MG63 (cell line): ENCODE results near the gene SPATA21. TPM values are rescaled to one million over a fixed set of nuclear protein-coding genes. Genes with fewer than 3 reads are reported as not detected.
A peak's percentile ranks its signal among the peaks of the same experiment; 100 is the strongest.

Experiments
- DNase-seq: peaks from one replicate; pipeline ENCODE4 v3.0.0-alpha.2; 2020
- H3K27me3 ChIP-seq: fragments of 250-450 bp; sonication (Bioruptor Pico); 2 replicates; pipeline ENCODE4 v1.5.1; 2020; ENCODE audit warnings: mild to moderate bottlenecking, moderate library complexity
- H3K36me3 ChIP-seq: fragments of 250-450 bp; sonication (Bioruptor Pico); 2 replicates; pipeline ENCODE4 v1.5.1; 2020; ENCODE audit warnings: mild to moderate bottlenecking, moderate library complexity
- H3K4me3 ChIP-seq: fragments of 250-450 bp; sonication (Bioruptor Pico); 2 replicates; pipeline ENCODE4 v1.5.1; 2020; ENCODE audit warnings: mild to moderate bottlenecking, moderate library complexity
- H3K9me3 ChIP-seq: fragments of 250-450 bp; sonication (Bioruptor Pico); 2 replicates; pipeline ENCODE4 v1.5.1; 2020; ENCODE audit warnings: mild to moderate bottlenecking, moderate library complexity
- total RNA-seq: library from RNA; depleted of rRNA; stranded (reverse); fragments of >200 nt; shearing (Covaris generic); gene quantifications from 2 replicates; pipeline ENCODE4 v1.2.3, GENCODE V29; 2014; ENCODE audit warnings: low replicate concordance

The SPATA21 gene
- total RNA-seq, 1 experiment from 2014 or later = not detected

- Histone ChIP-seq H3K4me3 (peak overlapping the region; percentile 85), H3K36me3 (peaks cover 21% of the 10 kb centered on the region), H3K27me3 (no peaks in the 10 kb centered on the region), H3K9me3 (no peaks in the 10 kb centered on the region)
- no peak for DNase-seq
These were observed 2.9 kb upstream of the SPATA21 start for GRCh38 chr1:16440131-16440469.

GRCh38 chr1:16438924-16439323 is 1.7 kb upstream of the SPATA21 start:
- H3K9me3 ChIP-seq = no peaks in the 10 kb centered on the region
- no peak for DNase-seq
- H3K27me3 ChIP-seq = no peaks in the 10 kb centered on the region
- no peak overlapping the region for H3K4me3 ChIP-seq
- H3K36me3 ChIP-seq = peaks cover 10% of the 10 kb centered on the region

DNA sequence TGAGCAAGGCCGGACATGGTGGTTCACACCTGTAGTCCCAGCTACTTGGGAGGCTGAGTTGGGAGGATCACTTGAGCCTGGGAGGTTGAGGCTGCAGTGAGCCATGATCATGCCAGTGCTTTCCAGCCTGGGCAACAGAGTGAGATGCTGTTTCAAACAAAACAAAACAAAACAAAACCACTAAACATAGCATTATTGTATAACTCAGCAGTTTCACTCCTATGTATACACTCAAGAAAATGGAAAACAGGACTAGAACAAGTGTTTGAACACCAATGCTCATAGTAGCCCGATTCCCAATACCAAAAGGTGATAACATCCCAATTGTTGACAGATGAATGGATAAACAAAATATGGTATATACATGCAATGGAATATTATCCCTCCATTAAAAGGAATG is 1.3 kb upstream of the SPATA21 start:
- no peak overlapping the region for H3K4me3 ChIP-seq
- no peaks in the 10 kb centered on the region for H3K9me3 ChIP-seq
- DNase-seq = no peak
- H3K27me3 ChIP-seq = no peaks in the 10 kb centered on the region
- peaks cover 6% of the 10 kb centered on the region for H3K36me3 ChIP-seq

DNA sequence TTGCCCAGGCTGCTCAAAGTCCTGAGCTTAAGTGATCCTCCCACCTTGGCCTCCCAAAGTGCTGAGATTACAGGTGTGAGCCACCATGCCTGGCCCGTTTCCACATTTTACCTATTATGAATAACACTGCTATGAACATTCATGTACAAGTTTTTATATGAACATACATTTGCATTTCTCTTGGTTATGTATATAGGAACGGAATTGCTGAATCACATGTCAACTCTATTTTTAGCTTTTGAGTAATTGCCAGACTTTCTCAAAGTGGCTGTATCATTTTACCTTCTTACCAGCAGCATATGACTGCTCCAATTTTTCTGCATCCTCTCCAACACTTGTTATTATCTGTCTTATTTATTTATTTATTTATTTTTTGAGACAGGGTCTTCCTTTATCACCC is 2.7 kb downstream of the SPATA21 start:
- no peak for DNase-seq
- no peaks in the 10 kb centered on the region for H3K36me3 ChIP-seq
- no peaks in the 10 kb centered on the region for H3K27me3 ChIP-seq

GRCh38 chr1:16434007-16434406 is 3.2 kb downstream of the SPATA21 start:
- no peak for DNase-seq
- Histone ChIP-seq H3K4me3 (no peak overlapping the region), H3K9me3 (no peaks in the 10 kb centered on the region), H3K27me3 (no peaks in the 10 kb centered on the region), H3K36me3 (no peaks in the 10 kb centered on the region)

More for the DNA sequence above, 2.7 kb downstream of the SPATA21 start:
- Histone ChIP-seq H3K9me3 (no peaks in the 10 kb centered on the region), H3K4me3 (no peak overlapping the region)

DNA sequence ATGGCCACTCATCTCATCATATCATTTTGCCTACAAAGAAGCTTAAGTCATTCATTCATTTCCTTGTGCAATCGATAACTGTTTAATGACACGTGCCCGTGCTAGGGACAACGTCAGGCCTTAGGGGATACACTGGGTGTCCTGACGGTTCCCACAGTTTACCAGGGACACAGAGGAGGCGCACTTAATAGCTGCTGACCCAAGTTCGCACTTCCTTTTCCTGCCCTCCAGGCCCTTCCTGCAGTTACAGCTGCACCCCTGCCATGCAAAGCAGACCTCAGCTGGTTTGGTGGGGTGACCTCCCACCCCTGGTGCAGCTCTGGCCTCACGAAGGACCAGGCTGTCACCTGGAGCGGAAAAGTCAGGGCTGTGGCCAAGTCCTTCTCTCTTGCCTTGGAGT is 4.2 kb downstream of the SPATA21 start:
- no peaks in the 10 kb centered on the region for H3K36me3 ChIP-seq
- no peak overlapping the region for H3K4me3 ChIP-seq
- no peaks in the 10 kb centered on the region for H3K9me3 ChIP-seq
- no peaks in the 10 kb centered on the region for H3K27me3 ChIP-seq
- no peak for DNase-seq

GRCh38 chr1:16430606-16431005 is 6.6 kb downstream of the SPATA21 start:
- Histone ChIP-seq H3K36me3 (no peaks in the 10 kb centered on the region), H3K4me3 (no peak overlapping the region), H3K27me3 (no peaks in the 10 kb centered on the region), H3K9me3 (no peaks in the 10 kb centered on the region)
- DNase-seq = peak; percentile 25

- no peaks in the 10 kb centered on the region for H3K36me3 ChIP-seq
- no peaks in the 10 kb centered on the region for H3K9me3 ChIP-seq
- H3K4me3 ChIP-seq = no peak overlapping the region
- DNase-seq = no peak
- no peaks in the 10 kb centered on the region for H3K27me3 ChIP-seq
These were observed 11.8 kb downstream of the SPATA21 start for GRCh38 chr1:16425125-16426025.

GRCh38 chr1:16422041-16422440 is 15.2 kb downstream of the SPATA21 start:
- no peaks in the 10 kb centered on the region for H3K9me3 ChIP-seq
- no peak for DNase-seq
- H3K4me3 ChIP-seq = no peak overlapping the region
- H3K36me3 ChIP-seq = no peaks in the 10 kb centered on the region
- H3K27me3 ChIP-seq = no peaks in the 10 kb centered on the region

DNA sequence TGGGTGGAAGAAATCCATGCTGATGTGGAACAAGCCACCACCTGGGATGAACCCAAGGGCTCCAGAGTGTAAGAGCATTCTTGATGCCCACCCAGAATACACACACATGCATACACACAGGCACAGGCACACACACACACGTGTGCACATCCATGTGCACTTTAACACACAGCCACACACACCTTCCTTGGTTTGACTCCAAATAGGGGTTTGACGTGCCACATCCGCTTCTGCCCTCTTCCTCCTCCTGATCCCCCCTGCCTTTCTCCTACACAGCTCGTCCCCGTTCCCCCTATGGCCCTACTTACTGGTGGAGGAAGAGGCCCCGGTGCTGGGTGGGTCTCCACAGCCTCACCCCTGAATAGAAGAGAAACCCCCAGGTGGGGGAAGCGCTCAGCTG is 16.0 kb downstream of the SPATA21 start:
- no peak overlapping the region for H3K4me3 ChIP-seq
- no peaks in the 10 kb centered on the region for H3K27me3 ChIP-seq
- DNase-seq = no peak
- H3K36me3 ChIP-seq = no peaks in the 10 kb centered on the region
- no peaks in the 10 kb centered on the region for H3K9me3 ChIP-seq

GRCh38 chr1:16420424-16421118 is 16.7 kb downstream of the SPATA21 start:
- DNase-seq = no peak
- Histone ChIP-seq H3K9me3 (no peaks in the 10 kb centered on the region), H3K4me3 (no peak overlapping the region), H3K36me3 (no peaks in the 10 kb centered on the region), H3K27me3 (no peaks in the 10 kb centered on the region)

- Histone ChIP-seq H3K4me3 (no peak overlapping the region), H3K27me3 (no peaks in the 10 kb centered on the region)
- no peak for DNase-seq
These were observed 18.3 kb downstream of the SPATA21 start for GRCh38 chr1:16418823-16419425.

DNA sequence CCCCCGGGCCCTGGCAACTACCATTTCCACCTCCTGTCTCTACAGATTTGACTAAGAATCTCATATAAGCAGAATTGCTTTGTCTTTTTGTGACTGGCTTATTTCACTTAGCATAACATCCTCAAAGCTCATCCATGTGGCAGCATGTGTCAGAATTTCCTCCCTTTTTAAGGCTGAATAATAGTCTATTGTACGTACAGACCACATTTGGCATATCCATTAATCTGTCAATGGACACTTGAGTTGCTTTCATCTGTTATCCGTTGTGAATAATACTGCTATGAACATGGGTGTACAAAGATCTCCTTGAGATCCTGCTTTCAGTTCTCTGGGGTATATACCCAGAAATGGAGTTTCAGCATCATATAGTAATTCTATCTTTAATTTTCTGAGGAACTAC is 24.0 kb downstream of the SPATA21 start:
- DNase-seq = no peak
- Histone ChIP-seq H3K9me3 (no peaks in the 10 kb centered on the region), H3K27me3 (no peaks in the 10 kb centered on the region), H3K36me3 (no peaks in the 10 kb centered on the region), H3K4me3 (no peak overlapping the region)

More at GRCh38 chr1:16418823-16419425, 18.3 kb downstream of the SPATA21 start:
- H3K9me3 ChIP-seq = no peaks in the 10 kb centered on the region
- H3K36me3 ChIP-seq = no peaks in the 10 kb centered on the region

DNA sequence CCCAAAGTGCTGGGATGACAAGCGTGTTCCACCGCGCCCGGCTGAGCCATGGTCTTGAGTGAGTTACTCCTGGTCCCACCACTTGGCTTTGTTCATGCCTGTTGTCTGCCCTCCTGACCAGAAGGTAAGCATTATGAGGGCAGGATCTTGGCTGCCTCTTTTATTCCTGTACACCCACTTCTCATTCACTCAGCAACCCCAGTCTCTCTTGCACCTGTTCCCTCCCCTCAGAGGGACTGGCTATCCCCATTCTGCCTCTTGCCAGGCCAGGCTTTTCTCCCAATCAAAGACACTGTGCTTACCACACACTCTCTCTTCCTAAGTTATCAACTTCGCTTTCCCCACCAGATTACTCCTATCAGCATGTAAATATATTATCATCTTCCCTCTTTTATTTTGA is 26.4 kb downstream of the SPATA21 start:
- Histone ChIP-seq H3K9me3 (no peaks in the 10 kb centered on the region), H3K36me3 (no peaks in the 10 kb centered on the region), H3K4me3 (no peak overlapping the region), H3K27me3 (no peaks in the 10 kb centered on the region)
- no peak for DNase-seq

- Histone ChIP-seq H3K9me3 (no peaks in the 10 kb centered on the region), H3K36me3 (no peaks in the 10 kb centered on the region), H3K27me3 (no peaks in the 10 kb centered on the region), H3K4me3 (no peak overlapping the region)
- no peak for DNase-seq
These were observed 27.6 kb downstream of the SPATA21 start for GRCh38 chr1:16409536-16410152.

GRCh38 chr1:16406868-16407267 is 30.4 kb downstream of the SPATA21 start:
- no peak for DNase-seq
- Histone ChIP-seq H3K27me3 (no peaks in the 10 kb centered on the region), H3K36me3 (no peaks in the 10 kb centered on the region), H3K4me3 (no peak overlapping the region), H3K9me3 (no peaks in the 10 kb centered on the region)

- Histone ChIP-seq H3K36me3 (no peaks in the 10 kb centered on the region; the same call in 1 of the 2 replicates), H3K9me3 (no peaks in the 10 kb centered on the region), H3K4me3 (no peak overlapping the region), H3K27me3 (no peaks in the 10 kb centered on the region)
- no peak for DNase-seq
These were observed 31.8 kb downstream of the SPATA21 start for GRCh38 chr1:16405441-16405840.
